Left hindlimb (tissue), 1 donor: ENCODE data around the gene TEX2.

ENCODE experiments used
- DNase-seq: peaks from one replicate; pipeline ENCODE4 v3.0.0-alpha.2; 2018

TEX2 gene, protein sequence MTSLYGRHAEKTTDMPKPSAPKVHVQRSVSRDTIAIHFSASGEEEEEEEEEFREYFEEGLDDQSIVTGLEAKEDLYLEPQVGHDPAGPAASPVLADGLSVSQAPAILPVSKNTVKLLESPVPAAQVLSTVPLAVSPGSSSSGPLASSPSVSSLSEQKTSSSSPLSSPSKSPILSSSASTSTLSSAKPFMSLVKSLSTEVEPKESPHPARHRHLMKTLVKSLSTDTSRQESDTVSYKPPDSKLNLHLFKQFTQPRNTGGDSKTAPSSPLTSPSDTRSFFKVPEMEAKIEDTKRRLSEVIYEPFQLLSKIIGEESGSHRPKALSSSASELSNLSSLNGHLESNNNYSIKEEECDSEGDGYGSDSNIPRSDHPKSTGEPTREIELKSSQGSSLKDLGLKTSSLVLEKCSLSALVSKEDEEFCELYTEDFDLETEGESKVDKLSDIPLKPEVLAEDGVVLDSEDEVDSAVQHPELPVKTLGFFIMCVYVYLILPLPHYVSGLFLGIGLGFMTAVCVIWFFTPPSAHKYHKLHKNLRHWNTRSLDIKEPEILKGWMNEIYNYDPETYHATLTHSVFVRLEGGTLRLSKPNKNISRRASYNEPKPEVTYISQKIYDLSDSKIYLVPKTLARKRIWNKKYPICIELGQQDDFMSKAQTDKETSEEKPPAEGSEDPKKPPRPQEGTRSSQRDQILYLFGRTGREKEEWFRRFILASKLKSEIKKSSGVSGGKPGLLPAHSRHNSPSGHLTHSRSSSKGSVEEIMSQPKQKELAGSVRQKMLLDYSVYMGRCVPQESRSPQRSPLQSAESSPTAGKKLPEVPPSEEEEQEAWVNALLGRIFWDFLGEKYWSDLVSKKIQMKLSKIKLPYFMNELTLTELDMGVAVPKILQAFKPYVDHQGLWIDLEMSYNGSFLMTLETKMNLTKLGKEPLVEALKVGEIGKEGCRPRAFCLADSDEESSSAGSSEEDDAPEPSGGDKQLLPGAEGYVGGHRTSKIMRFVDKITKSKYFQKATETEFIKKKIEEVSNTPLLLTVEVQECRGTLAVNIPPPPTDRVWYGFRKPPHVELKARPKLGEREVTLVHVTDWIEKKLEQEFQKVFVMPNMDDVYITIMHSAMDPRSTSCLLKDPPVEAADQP

GRCh38 chr17:64263000-64263766 lies at the start of gene TEX2:
TSS of gene TEX2 (minus strand) at chr17:64263260. CDS start at chr17:64214217, 49,043 bp downstream.
- DNase-seq = peak; percentile 92

GRCh38 chr17:64309710-64310109 lies 46.6 kb upstream of the TEX2 start:
- DNase-seq = no peak

- no peak for DNase-seq
Measured at GRCh38 chr17:64309021-64309420, 46.0 kb upstream of the TEX2 start.

DNA sequence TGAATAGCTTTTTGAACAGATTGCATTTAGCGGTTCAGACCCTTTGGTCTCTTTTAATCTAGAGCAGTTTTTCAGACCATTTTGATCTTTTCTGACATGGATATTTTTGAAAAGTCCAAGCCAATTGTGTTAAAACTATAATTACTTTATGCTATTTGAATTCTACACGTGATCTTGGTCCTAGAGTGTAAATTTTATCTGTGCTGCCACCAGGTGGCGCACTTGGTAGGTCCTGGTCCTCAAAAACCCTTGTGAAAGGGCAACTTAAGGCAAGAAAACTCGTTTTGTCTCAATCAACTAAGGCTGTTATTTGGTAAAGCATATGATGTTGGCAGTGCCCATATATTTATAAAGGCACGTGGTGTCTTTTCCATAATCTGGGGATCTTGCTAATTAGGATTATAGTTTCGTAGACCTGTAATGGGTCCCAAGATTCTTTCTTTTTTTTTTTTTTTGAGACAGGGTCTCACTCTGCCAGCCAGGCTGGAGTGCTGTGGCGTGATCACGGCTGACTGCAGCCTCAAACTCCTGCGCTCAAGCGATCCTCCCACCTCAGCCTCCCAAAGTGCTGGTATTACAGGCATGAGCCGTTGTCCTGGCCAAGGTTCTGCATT lies 43.9 kb upstream of the TEX2 start:
- no peak for DNase-seq

DNA sequence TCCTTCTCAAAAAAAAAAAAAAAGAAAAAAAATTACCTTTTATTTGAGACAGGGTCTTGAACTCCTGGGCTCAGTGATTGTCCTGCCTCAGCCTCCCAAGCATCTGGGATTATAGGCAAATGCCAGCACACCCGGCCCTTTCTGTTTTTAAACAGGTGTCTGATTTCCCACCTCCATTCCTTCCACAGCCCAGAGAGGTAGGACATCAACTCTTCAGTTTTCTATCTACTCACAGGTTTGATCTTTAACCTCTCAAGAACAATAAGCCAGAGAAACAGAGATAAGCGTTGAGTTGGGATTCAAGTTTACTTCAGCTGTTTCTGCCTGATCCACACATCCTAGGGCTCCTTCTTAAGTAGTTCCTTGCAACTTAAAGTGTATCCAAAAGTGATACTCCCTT lies 41.5 kb upstream of the TEX2 start:
- no peak for DNase-seq

GRCh38 chr17:64300699-64300965 lies 37.6 kb upstream of the TEX2 start:
- DNase-seq = no peak

GRCh38 chr17:64297467-64298088 lies 34.5 kb upstream of the TEX2 start:
- DNase-seq = no peak

DNA sequence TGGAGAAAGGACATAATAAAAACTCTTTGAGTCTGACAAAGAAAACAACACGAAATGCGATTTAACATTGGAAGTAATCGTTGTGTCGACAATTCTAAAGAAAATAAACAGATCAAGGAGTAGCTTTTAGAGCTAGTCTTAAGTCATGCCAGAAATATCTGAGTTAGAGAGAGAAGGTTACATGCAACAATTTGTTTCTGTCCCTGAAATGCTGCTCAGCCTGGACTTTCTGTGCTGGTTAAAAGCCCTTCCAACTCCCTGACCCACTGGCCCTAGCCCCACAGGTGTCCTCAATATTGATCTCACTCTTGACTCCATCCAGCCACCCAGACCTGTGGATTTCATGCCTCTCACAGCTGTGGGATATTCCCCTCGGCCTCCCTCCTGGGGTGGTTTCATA lies 33.2 kb upstream of the TEX2 start:
- no peak for DNase-seq

GRCh38 chr17:64295146-64295545 lies 32.1 kb upstream of the TEX2 start:
- no peak for DNase-seq

DNA sequence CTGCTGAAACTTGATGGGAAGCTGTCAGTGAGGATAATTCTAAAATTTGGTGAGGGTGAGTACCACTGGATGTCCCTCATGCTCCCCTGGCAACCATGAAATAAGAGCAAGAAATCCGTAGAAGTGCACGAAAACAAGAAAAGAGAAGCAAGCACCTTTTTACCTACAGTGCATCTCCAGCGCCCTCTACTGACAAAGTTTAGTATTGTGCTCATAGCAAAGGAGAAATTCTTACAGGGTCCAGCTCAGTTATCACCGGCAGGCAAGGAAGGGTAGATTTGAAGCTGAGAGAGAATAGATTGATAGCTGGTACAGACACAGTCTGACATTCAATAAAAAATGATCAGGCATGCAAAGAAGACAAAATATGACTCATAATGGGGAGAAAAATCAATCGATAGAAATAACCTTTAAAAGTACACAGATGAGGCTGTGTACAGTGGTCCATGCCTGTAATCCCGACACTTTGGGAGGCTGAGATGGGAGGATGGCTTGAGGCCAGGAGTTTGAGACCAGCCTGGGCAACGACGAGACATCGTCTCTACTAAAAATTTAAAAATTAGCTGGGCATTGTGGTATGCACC lies 28.3 kb upstream of the TEX2 start:
- no peak for DNase-seq

GRCh38 chr17:64289741-64290141 lies 26.7 kb upstream of the TEX2 start:
- no peak for DNase-seq

DNA sequence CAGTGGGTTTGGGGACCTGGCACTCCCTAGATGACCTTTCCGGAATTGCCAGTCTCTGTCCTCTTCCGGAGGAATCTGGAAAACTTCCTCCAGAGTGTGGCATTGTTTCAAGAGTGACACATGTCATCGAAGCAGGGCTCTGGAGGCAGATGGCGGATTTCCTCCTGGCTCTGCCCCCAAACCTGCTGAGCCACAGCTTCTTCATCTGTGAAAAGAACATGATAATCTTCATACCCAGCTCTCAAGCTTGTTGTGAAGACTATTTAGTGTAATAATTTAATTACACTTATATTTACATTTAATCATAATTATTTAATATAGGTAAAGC lies 19.7 kb upstream of the TEX2 start:
- DNase-seq = no peak

- no peak for DNase-seq
Measured at GRCh38 chr17:64281962-64282752, 19.1 kb upstream of the TEX2 start.

DNA sequence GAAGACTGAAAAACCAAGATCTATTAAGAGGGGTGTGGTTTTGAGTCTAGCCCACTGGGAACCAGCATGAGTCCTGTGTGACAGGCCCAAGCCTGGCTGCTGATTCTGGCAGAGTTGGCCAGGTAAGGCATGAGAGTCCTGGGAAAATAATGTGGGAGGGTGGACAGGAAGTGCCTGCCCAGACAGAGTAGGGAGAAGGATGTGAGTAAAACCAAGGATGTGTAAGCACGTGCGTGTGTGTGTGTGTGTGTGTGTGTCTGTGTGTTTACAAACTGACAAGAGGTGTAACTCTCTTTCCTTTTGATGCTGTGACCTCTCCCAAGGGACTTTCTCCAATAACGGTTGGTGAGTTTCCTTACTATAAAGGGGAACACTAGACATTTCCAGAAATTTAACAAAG lies 15.6 kb upstream of the TEX2 start:
- peak; percentile 34 for DNase-seq

DNA sequence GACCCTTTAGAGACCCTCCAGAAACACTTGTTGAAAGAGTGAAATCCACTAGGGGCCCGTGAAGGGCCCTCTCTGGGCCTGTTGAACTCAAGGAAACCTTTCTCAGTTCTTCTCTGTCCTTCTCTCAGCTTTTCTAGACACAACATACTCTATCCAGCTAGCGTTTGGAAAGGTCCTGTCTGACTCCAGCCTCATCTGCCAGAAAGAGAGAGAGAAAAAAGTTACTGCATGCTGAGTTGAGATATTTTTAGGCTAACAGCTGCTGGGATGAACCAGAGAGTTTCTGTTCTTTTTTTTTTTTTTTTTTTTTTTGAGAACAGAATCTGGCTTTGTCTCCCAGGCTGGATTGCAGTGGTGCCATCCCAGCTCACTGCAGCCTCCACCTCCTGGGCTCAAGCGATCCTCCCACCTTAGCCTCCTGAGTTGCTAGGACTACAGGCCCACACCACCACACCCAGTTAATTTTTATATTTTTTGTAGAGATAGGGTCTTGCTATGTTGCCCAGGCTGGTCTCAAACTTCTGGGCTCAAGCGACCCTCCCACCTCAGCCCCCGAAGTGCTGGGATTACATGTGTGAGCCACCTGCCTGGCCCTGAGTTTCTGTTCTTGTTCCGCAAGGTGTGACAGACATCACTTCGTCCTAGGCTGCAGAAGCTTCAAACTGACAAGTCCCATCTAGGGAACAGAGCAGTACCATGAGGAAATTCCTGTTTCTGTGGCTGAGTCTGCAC lies 14.9 kb upstream of the TEX2 start:
- peak; percentile 39 for DNase-seq

- DNase-seq = no peak
Measured at GRCh38 chr17:64276961-64277505, 14.0 kb upstream of the TEX2 start.

GRCh38 chr17:64275016-64275415 lies 12.0 kb upstream of the TEX2 start:
- no peak for DNase-seq

DNA sequence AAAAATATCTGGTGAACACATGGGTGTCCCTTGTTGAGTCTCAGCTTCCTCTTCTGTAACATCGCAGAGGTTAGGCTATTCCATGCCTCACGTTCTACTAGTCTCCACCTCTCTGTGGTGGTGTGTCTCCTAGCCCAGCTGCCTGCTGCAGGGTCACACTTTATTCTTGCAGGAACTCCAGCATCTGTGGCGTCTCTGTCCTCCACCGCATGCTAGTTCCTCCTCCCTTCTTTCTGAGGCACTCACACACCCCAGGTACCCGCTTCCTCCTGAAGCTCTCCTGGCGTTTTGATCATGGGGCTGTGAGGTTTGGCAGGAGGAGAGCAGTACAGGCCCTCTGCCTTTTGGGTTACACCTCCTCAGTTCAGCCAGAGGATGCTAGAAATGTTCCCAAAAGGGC lies 9.9 kb upstream of the TEX2 start:
- DNase-seq = no peak

DNA sequence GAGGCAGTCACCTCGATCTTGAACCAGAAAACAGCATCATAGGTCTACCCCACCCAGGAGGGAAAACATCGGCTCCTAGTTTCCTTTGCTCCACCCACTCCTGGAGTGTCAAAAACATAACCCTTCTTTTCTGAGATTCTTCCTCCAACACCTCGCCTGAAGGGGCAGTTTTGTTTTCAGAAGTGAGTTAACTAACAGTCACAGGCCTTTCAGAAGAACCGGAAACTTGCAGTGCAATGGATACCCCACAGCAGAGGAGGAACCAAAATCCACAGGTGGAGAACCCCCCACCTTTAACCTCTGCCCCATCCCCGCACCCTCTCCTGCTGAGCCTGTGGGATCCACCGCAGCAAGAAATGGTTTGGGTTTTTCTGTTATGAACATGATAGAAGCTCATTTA lies 7.8 kb upstream of the TEX2 start:
- no peak for DNase-seq
